Activated CD8-positive, alpha-beta memory T cell treated with anti-CD3 and anti-CD28 coated beads for 4 hours (primary cell): ENCODE measurements around the gene ROR2.
"Not testable (repeated sequence)": the region's sequence is repeated elsewhere in the genome, so short reads cannot be mapped to it uniquely, and the experiment has no call there.

Experiments
- DNase-seq, 2 donors: peaks; one replicate each; pipeline ENCODE4 v3.0.0-alpha.2; 2020; ENCODE audit warnings: low read depth in 2 of 2

Gene ROR2

GRCh38 chr9:91923145-91923544, 26.9 kb downstream of the ROR2 start:
- no peak for DNase-seq

GRCh38 chr9:91921371-91921770, 28.7 kb downstream of the ROR2 start:
- no peak for DNase-seq

GRCh38 chr9:91920630-91921350, 29.2 kb downstream of the ROR2 start:
- no peak for DNase-seq

GRCh38 chr9:91919621-91920020, 30.4 kb downstream of the ROR2 start:
- DNase-seq: no peak

- no peak for DNase-seq
Measured at GRCh38 chr9:91917436-91917835, 32.6 kb downstream of the ROR2 start.

GRCh38 chr9:91915524-91916263, 34.3 kb downstream of the ROR2 start:
- no peak for DNase-seq

GRCh38 chr9:91914937-91915336, 35.1 kb downstream of the ROR2 start:
- no peak for DNase-seq

- DNase-seq: no peak
Measured at GRCh38 chr9:91914404-91914803, 35.6 kb downstream of the ROR2 start.

- no peak for DNase-seq
Measured at GRCh38 chr9:91913986-91914385, 36.0 kb downstream of the ROR2 start.

- no peak for DNase-seq
Measured at GRCh38 chr9:91913096-91913495, 36.9 kb downstream of the ROR2 start.

- no peak for DNase-seq
Measured at GRCh38 chr9:91911657-91912056, 38.4 kb downstream of the ROR2 start.

- not testable (repeated sequence) for DNase-seq
Measured at GRCh38 chr9:91909256-91909655, 40.8 kb downstream of the ROR2 start.

- no peak for DNase-seq
Measured at GRCh38 chr9:91908746-91909145, 41.3 kb downstream of the ROR2 start.

- no peak for DNase-seq
Measured at GRCh38 chr9:91908293-91908623, 41.8 kb downstream of the ROR2 start.

- DNase-seq: no peak
Measured at GRCh38 chr9:91907484-91908292, 42.3 kb downstream of the ROR2 start.

- DNase-seq: peak; percentile 25 to 30
Measured at GRCh38 chr9:91905991-91906469, 44.0 kb downstream of the ROR2 start.

- DNase-seq: no peak
Measured at GRCh38 chr9:91905237-91905650, 44.8 kb downstream of the ROR2 start.

- no peak for DNase-seq
Measured at GRCh38 chr9:91904588-91905236, 45.3 kb downstream of the ROR2 start.

GRCh38 chr9:91903126-91903911, 46.7 kb downstream of the ROR2 start:
- no peak for DNase-seq

- no peak for DNase-seq
Measured at GRCh38 chr9:91902475-91903125, 47.4 kb downstream of the ROR2 start.

GRCh38 chr9:91900797-91901177, 49.2 kb downstream of the ROR2 start:
- DNase-seq: no peak
